A375 (cell line): ENCODE data around the gene ACTN3. TPM values are rescaled to one million over a fixed set of nuclear protein-coding genes. Genes with fewer than 3 reads are reported as not detected.

Experiments used
- total RNA-seq: library from RNA; depleted of rRNA; stranded (reverse); fragments of >200 nt; shearing (Covaris generic); gene quantifications from 2 replicates; pipeline ENCODE4 v1.2.3, GENCODE V29; 2014; rRNA removed

ACTN3 gene
- total RNA-seq: not detected in 2 replicates

DNA sequence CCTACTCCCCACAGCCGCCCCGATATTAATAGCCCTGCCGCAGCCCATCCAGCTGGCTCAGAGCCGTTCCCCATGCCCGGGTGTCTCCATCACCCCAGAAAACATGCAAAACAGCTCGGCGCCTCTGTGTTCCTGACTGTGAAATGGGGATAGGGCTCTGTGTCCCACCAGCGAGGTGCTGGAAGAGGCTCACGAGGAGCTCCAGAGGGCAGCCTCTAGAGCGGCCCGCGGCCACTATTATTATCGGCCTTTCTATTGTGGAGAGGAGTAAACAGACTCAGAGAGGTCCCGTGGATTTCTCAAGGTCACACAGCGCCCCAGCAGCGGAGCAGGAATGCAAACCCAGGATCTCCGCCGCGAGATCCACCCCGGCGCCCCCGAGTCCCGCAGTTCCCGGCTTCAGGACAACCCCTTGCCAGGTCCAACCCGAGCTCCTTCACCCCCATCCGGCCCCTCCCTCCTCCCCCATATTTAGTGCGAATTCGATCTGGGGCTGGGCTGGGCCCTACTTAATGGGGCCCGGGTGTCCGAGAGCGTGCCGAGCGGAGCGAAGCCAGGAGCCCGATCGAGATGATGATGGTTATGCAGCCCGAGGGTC, at the start of gene ACTN3:
ACTN3 (plus strand) TSS at position 536 of the 598 bp plus-strand sequence; CDS start at position 571, 35 bp downstream.

GRCh38 chr11:66510271-66510989, 36.3 kb upstream of the ACTN3 start, which contains the start of gene BBS1:
TSS of gene BBS1 (plus strand) at chr11:66510635. CDS start at chr11:66510660, 25 bp downstream.

GRCh38 chr11:66545701-66546367, 869 bp upstream of the ACTN3 start, which contains the start of gene ZDHHC24:
TSS of gene ZDHHC24 (minus strand) at chr11:66546048. CDS start at chr11:66546003, 45 bp downstream.

GRCh38 chr11:66568124-66568916, 21.6 kb downstream of the ACTN3 start, which contains the start of gene CTSF:
TSS of gene CTSF (minus strand) at chr11:66568606. CDS start at chr11:66568486, 120 bp downstream.

GRCh38 chr11:66592457-66593302, 46.0 kb downstream of the ACTN3 start, which contains the start of the genes CCDC87 and CCS:
TSS of gene CCDC87 (minus strand) at chr11:66593063. CDS start at chr11:66593015, 48 bp downstream.
TSS of gene CCS (plus strand) at chr11:66593185. CDS start at chr11:66593262, 77 bp downstream.

Other genes with a start within 250 kb of the ACTN3 start
- gene CD248, start 229.9 kb upstream of the ACTN3 start, total RNA-seq: not detected in 2 replicates
- gene RIN1, start 210.5 kb upstream of the ACTN3 start, total RNA-seq: 43.6 and 47.2 TPM in 2 replicates
- gene BRMS1, start 201.8 kb upstream of the ACTN3 start, total RNA-seq: 67.3 and 77.0 TPM in 2 replicates
- 24.9 and 28.6 TPM in 2 replicates for gene B4GAT1, start 199.3 kb upstream of the ACTN3 start, total RNA-seq
- gene SLC29A2, start 175.1 kb upstream of the ACTN3 start, total RNA-seq: 4.5 and 6.0 TPM in 2 replicates
- not detected in 2 replicates for gene NPAS4, start 125.9 kb upstream of the ACTN3 start, total RNA-seq
- 109 and 113 TPM in 2 replicates for gene MRPL11, start 108.1 kb upstream of the ACTN3 start, total RNA-seq
- 12.8 and 15.4 TPM in 2 replicates for gene PELI3, start 80.0 kb upstream of the ACTN3 start, total RNA-seq
- gene DPP3, start 66.5 kb upstream of the ACTN3 start, total RNA-seq: 71.8 and 82.1 TPM in 2 replicates
- gene BBS1, start 36.3 kb upstream of the ACTN3 start, total RNA-seq: 22.4 and 28.0 TPM in 2 replicates
- 16.7 and 17.1 TPM in 2 replicates for gene ZDHHC24, start 855 bp upstream of the ACTN3 start, total RNA-seq
- gene CTSF, start 21.7 kb downstream of the ACTN3 start, total RNA-seq: 38.9 and 40.9 TPM in 2 replicates
- 0.11 TPM in 1 of 2 replicates, not detected in the other for gene CCDC87, start 46.2 kb downstream of the ACTN3 start, total RNA-seq
- gene CCS, start 46.3 kb downstream of the ACTN3 start, total RNA-seq: 24.3 and 27.7 TPM in 2 replicates
- 69.1 and 71.7 TPM in 2 replicates for gene RBM14, start 69.7 kb downstream of the ACTN3 start, total RNA-seq
- gene RBM4, start 91.8 kb downstream of the ACTN3 start, total RNA-seq: 102 and 124 TPM in 2 replicates
- 15.4 and 24.4 TPM in 2 replicates for gene RBM4B, start 131.0 kb downstream of the ACTN3 start, total RNA-seq
- 96.9 and 143 TPM in 2 replicates for gene SPTBN2, start 182.3 kb downstream of the ACTN3 start, total RNA-seq